Superior temporal gyrus (tissue), 1 donor: ENCODE measurements around the gene PIP4K2A.
A peak's percentile ranks its signal among the peaks of the same experiment; 100 is the strongest.

Experiments
- DNase-seq: peaks from one replicate; pipeline ENCODE4 v3.0.0-alpha.2; 2016; ENCODE audit errors: extremely low spot score

The PIP4K2A gene

DNA sequence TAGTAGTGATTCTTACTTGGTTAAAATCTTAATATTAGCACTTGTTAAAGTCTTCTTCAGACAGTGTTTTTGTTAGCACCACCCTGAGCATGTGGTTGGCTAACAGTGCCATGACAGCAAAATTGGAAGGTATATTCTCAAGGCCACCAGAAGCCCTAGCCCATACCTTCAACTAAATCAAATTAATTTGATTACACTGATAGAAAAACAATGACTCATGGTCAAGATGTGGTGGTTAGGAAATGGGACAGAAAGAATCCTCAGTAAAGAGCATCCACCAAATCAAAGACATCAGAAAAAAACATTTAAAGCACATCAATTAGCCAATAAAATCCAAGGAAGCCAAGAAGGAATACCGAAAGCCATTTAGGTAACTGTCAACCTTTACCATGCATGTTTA is 75.5 kb downstream of the PIP4K2A start:
- DNase-seq: no peak

GRCh38 chr10:22637491-22637890 is 76.9 kb downstream of the PIP4K2A start:
- DNase-seq: no peak

GRCh38 chr10:22635650-22636049 is 78.7 kb downstream of the PIP4K2A start:
- no peak for DNase-seq

DNA sequence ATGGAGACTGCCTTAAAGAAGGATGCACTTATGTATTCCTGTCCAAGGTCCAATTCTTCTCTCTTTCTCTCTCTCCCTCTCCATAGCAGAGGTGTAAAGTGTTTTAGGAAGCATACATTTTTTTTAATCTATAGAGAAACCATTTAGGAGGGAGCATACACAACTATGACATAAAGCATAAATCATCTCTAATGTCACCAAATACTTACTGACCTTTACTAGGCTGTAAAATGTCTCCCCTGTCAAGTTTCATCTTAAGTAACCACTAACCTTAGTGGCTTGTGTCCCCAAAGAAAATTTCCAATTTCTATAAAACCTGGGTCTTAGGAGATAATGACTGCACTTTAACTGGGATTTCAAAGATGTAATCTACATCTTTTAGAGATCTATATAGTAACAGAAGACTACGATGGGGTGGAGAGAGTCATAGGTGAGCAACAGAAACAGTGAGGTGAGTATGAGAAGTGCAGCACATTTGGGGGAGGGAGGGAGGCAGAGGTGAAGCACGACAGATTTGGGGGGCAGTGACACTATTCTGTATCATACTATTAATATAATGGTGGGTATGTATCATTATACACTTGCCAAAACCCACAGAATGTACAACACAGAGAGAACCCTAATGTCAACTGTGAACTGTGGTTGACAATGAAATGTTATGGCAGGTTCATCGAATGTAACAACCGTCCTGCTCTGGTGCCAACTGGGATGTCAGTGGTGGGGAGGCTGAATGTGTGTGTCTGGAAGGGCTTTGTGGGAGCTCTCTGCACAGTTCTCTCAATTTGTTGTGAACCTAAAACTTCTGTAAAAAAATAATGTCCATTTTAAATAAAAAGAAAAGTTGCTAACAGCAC is 79.5 kb downstream of the PIP4K2A start:
- DNase-seq: no peak

DNA sequence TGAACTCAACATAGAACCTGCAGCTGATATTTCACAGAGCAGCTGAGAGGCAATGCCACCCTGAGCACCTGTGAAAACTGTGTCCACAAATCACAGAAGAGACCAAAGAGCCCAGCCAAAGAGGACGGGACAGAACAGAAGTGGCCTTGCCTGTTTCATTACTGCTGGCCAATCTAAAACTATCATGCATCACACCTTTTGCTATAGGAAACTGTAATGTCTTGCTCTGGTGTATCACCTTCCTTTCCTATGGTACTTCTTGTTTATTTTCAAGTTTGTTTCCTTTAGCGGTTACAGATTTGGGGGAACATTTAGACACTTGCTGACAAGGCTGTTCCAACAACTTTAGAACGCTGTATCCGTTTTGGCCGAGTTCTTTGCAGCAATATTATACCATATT is 80.3 kb downstream of the PIP4K2A start:
- no peak for DNase-seq

GRCh38 chr10:22633528-22633927 is 80.8 kb downstream of the PIP4K2A start:
- no peak for DNase-seq

DNA sequence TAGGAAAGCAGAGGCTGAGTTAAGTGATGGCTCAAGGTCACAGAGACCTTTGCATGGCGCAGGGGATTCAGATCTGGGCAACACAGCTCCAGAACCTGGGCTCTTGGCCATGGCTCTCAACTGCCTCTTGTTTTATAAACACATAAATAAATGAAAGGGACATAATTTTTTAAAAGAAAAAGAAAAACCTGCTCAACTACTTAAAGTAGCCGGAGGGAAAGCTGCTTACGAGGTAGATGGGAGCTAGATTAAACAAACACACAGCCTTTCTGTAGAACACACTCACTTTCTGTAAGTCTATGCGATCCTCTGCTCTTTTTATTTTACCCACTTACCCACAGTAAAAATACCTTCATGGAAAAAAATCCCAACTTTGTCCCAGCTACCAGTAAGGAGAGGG is 81.3 kb downstream of the PIP4K2A start:
- no peak for DNase-seq

GRCh38 chr10:22631646-22632278 is 82.6 kb downstream of the PIP4K2A start:
- DNase-seq: peak; percentile 93

DNA sequence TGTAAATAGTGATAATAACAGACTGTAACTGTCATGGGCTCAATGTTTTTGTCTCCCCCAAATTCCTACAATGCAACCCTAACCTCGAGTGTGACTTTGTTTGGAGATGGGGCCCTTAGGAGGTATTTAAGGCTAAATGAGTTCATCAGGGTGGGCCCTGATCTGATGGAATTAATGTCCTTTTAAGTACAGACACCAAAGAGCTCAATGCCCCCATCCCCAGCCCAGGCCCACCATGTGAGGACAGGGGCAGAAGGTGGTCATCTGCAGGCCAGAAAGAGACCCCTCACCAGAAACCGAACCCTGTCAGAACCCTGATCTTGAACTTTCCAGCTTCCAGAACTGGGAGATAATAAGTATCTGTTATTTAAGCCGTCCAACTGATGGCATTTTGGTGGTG is 83.2 kb downstream of the PIP4K2A start:
- no peak for DNase-seq

GRCh38 chr10:22630234-22631174 is 83.9 kb downstream of the PIP4K2A start:
- peak; percentile 71 for DNase-seq

- DNase-seq: no peak
Observed at GRCh38 chr10:22629852-22630233, 84.5 kb downstream of the PIP4K2A start.

GRCh38 chr10:22629126-22629525 is 85.3 kb downstream of the PIP4K2A start:
- DNase-seq: no peak

GRCh38 chr10:22628309-22628708 is 86.1 kb downstream of the PIP4K2A start:
- no peak for DNase-seq

DNA sequence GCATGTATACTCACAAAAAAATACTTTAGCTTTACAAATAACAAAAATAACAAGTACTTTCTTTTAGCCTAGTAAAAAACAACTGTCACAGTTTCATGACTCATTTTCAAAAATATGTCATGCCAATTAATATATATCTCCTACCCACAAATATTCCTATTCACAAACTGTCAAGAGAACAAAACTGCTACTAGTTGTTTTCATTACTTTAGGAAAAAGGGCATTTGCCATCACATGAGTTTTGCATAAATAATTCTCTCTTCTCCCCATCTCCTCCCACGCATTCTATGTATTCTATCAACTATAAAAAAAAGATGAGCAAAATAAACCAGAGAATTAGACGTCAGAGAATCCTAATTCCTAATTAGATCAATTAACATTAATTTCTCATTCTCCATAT is 87.6 kb downstream of the PIP4K2A start:
- no peak for DNase-seq

- no peak for DNase-seq
Observed at GRCh38 chr10:22625516-22626290, 88.7 kb downstream of the PIP4K2A start.

DNA sequence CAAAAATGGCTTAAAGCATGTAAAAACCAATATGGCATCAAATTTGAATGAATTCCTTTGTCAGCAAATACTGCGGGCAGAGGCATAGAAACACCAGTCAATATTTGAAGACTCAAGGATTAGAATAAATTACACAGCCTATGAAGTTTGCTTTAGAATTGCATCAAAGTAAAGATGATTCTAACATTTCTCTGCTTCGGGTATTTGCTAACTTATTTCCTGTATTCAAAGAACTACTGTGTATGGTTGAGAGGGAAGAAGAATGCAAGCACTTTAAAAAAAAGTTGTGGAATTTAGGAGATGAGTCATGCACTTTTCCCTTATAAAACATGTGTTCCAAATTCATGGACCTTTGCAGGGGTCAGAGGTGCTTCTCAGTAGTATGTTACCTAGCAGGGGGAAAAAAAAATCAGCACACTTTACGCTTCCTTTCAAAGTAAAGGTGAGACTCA is 90.1 kb downstream of the PIP4K2A start:
- DNase-seq: no peak

DNA sequence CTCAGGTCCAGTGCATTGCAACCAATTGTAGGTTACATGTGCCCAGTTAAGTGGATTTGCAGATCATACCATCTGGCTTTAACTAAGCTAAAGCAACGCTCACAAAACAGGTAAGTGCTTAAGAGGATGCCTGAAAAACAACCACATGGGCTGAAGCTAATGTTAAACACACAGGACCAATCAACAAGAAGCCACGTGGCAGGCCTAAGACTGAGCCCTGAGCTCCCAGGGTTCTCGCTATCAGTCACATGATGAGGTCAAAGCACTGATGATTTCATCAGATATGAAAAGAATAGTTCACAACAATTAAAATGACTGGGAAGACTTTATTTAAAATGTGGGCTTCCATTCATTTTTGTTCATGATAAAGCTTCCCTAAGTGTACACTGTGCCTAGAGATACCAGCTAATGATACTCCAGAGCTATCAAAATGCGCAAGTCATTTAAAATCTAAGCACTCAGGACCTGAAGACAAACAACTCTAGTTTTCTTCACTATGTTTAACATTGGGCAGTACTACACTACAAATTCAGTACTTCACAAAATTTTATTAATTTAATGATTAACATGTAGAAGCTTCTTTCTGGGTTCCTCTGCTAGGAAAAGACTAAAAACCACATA is 90.6 kb downstream of the PIP4K2A start:
- no peak for DNase-seq

DNA sequence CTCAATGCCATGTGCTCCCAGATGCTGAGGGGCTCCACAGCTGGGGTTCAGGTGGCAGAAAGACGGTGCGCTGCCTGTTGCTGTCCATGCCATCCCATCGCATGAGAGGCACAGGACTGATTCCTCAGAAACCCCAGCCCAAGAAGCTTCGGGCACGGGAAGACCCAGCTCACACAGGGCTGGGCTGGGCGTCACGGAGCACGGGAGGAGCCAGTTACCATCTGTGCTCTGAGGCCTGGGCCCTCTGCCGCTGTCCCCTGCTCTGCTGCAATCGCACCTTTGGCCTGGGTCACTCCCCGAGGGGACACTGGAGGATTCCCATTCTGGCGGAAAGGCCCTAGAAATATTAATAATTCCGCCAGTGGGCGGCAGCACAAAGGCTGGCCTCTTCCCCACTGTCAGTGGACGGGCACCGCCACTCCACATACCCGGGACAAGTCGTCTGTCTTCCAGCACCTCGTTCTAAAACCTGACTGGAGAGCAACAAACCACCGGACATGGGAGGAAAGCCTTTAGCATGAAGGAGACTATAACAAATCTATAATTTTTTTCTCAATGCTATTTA is 92.1 kb downstream of the PIP4K2A start:
- DNase-seq: no peak

- DNase-seq: no peak
Observed at GRCh38 chr10:22621726-22622125, 92.7 kb downstream of the PIP4K2A start.

GRCh38 chr10:22620929-22621328 is 93.4 kb downstream of the PIP4K2A start:
- no peak for DNase-seq
